ENCODE measurements around the gene BRSK2. TPM values are rescaled to one million over a fixed set of nuclear protein-coding genes. Genes with fewer than 3 reads are reported as not detected.
A peak's percentile ranks its signal among the peaks of the same experiment; 100 is the strongest.

BRSK2 gene
- total RNA-seq, 1 donor from 2014 or later: 7.1 TPM

DNA sequence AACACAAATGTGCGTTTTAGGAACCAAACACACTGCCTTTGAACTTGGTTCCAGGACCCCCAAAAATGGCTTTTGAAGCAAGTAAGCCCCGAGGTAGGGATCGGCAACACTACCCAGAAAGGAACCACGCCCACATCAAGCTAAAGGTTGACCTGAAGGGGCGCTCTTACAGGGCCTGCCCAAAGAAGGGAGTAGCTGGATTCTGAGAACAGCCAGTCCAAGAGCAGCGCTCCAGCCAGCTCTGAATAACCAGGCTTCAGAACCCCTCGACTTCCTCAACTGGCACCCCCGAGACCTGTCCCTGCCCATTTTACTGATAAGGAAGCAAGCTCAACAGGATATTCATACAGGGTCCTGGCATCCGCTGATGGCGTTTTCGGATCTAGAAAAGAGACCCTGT is 115.7 kb downstream of the BRSK2 start:
- H4K20me1 ChIP-seq (ENCODE audit: insufficient read depth, low read length): peaks cover 92% of the 10 kb centered on the region
- DNase-seq (ENCODE audit: low read depth) (no peak), FAIRE-seq (no peak)
- no peak overlapping the region for H3K9ac ChIP-seq (ENCODE audit: low read length)
- H2AFZ ChIP-seq (ENCODE audit: low read depth, low read length): no peak overlapping the region
- Mint-ChIP-seq H3K4me1 (ENCODE audit: low read depth, unreplicated experiment) (peaks cover 9% of the 10 kb centered on the region), H3K9me3 (ENCODE audit: unreplicated experiment) (no peaks in the 10 kb centered on the region), H3K36me3 (ENCODE audit: low read depth, unreplicated experiment) (peaks cover 4% of the 10 kb centered on the region), H3K4me3 (ENCODE audit: unreplicated experiment) (no peak overlapping the region), H3K27me3 (ENCODE audit: low read depth, unreplicated experiment) (peaks cover 1% of the 10 kb centered on the region), H3K27ac (ENCODE audit: unreplicated experiment) (no peak overlapping the region)
- no peak overlapping the region for H3K4me2 ChIP-seq (ENCODE audit: low read length)
- no peaks in the 10 kb centered on the region for H3K27me3 ChIP-seq (ENCODE audit: insufficient read depth, low read length)
- no peaks in the 10 kb centered on the region for H3K36me3 ChIP-seq (ENCODE audit: insufficient read depth, low read length)
- peaks cover 4% of the 10 kb centered on the region for H3K4me1 ChIP-seq (ENCODE audit: insufficient read depth, low read length)
- H3K27ac ChIP-seq (ENCODE audit: low read depth, low read length): no peak overlapping the region
- H3K4me3 ChIP-seq (ENCODE audit: insufficient read depth, low read depth, low read length): no peak overlapping the region
- H3K79me2 ChIP-seq (ENCODE audit: insufficient read depth, low read length): peaks cover 70% of the 10 kb centered on the region
- no peak for TF ChIP-seq EZH2 (IDR thresholded peaks at IDR 0.05; ENCODE audit: insufficient read depth, low read length)
- TF ChIP-seq, protein P1, sequence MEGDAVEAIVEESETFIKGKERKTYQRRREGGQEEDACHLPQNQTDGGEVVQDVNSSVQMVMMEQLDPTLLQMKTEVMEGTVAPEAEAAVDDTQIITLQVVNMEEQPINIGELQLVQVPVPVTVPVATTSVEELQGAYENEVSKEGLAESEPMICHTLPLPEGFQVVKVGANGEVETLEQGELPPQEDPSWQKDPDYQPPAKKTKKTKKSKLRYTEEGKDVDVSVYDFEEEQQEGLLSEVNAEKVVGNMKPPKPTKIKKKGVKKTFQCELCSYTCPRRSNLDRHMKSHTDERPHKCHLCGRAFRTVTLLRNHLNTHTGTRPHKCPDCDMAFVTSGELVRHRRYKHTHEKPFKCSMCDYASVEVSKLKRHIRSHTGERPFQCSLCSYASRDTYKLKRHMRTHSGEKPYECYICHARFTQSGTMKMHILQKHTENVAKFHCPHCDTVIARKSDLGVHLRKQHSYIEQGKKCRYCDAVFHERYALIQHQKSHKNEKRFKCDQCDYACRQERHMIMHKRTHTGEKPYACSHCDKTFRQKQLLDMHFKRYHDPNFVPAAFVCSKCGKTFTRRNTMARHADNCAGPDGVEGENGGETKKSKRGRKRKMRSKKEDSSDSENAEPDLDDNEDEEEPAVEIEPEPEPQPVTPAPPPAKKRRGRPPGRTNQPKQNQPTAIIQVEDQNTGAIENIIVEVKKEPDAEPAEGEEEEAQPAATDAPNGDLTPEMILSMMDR (IDR thresholded peaks at IDR 0.05; ENCODE audit: insufficient read depth, low read depth, low read length): no peak
- H3K9me3 ChIP-seq (ENCODE audit: insufficient read depth, low read depth, low read length): no peaks in the 10 kb centered on the region

DNA sequence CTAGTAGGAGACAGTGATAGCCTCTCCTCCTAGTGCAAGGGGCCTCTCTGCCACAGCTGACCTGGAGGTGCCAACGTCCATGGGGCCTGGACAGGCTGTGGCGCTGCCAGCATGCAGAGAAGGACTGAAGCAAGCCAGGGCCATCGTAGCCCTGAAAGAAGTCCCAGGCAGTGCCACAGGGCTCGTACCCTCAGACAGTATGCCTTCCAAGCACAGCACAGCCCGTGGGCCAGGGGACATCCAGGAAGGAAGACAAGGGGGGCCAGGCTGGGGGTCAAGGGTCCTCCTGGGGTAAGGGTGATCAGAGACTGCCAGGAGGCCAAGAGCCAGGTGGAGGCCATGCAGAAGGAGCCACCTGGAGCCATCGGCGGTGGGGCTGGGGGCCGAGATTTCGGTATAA is 117.2 kb downstream of the BRSK2 start:
- H4K20me1 ChIP-seq (ENCODE audit: insufficient read depth, low read length): peaks cover 90% of the 10 kb centered on the region
- no peak overlapping the region for H3K4me2 ChIP-seq (ENCODE audit: low read length)
- no peaks in the 10 kb centered on the region for H3K36me3 ChIP-seq (ENCODE audit: insufficient read depth, low read length)
- no peak overlapping the region for H3K4me3 ChIP-seq (ENCODE audit: insufficient read depth, low read depth, low read length)
- no peak for DNase-seq (ENCODE audit: low read depth)
- Mint-ChIP-seq H3K27me3 (ENCODE audit: low read depth, unreplicated experiment) (peaks cover 1% of the 10 kb centered on the region), H3K4me1 (ENCODE audit: low read depth, unreplicated experiment) (peaks cover 11% of the 10 kb centered on the region), H3K4me3 (ENCODE audit: unreplicated experiment) (no peak overlapping the region), H3K36me3 (ENCODE audit: low read depth, unreplicated experiment) (no peaks in the 10 kb centered on the region), H3K27ac (ENCODE audit: unreplicated experiment) (no peak overlapping the region), H3K9me3 (ENCODE audit: unreplicated experiment) (no peaks in the 10 kb centered on the region)
- no peak for FAIRE-seq
- H3K9ac ChIP-seq (ENCODE audit: low read length): no peak overlapping the region
- peaks cover 63% of the 10 kb centered on the region for H3K79me2 ChIP-seq (ENCODE audit: insufficient read depth, low read length)
- H3K9me3 ChIP-seq (ENCODE audit: insufficient read depth, low read depth, low read length): no peaks in the 10 kb centered on the region
- no peaks in the 10 kb centered on the region for H3K27me3 ChIP-seq (ENCODE audit: insufficient read depth, low read length)
- no peak overlapping the region for H3K27ac ChIP-seq (ENCODE audit: low read depth, low read length)
- peaks cover 4% of the 10 kb centered on the region for H3K4me1 ChIP-seq (ENCODE audit: insufficient read depth, low read length)
- H2AFZ ChIP-seq (ENCODE audit: low read depth, low read length): no peak overlapping the region
- no peak for TF ChIP-seq EZH2 (IDR thresholded peaks at IDR 0.05; ENCODE audit: insufficient read depth, low read length)

DNA sequence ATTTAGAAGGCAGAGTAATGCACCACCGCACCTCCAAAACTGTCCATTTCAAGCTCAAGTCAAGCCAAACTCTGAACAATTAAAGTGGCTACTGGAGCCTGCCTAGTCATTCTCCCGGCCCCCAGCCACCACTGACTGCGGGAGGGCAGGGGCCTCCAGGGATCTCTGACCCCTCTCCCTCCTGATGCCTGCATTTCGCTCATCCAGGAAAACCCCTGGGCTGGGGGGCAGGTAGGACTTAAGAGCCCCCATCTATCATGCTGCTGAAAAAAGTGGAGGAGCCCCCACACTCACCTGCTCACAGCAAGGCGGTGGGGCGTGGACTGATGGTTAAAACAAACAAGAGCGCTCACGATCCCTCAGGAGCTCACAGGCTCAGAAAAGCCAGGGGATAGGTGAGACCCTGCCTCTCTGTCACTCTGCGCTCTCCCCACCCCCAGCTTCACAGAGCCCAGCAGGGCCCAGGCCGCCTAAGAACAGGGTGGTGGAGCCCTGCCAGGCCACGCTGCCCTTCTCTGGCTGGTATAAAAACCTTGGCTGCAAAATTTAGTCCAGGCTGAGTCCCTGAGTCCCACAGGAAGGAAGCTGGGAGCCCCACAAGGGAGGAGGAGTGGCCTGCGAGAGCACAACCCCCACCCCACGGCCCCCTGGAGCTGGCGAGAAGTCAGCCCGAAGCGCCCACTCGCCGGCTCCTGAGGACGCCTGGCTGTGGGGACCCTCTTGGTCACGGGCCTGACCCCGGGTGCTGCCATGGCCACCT is 117.8 kb downstream of the BRSK2 start:
- Histone ChIP-seq H3K36me3 (ENCODE audit: insufficient read depth, low read length) (no peaks in the 10 kb centered on the region), H3K4me1 (ENCODE audit: insufficient read depth, low read length) (peaks cover 4% of the 10 kb centered on the region), H3K4me3 (ENCODE audit: insufficient read depth, low read depth, low read length) (no peak overlapping the region), H3K79me2 (ENCODE audit: insufficient read depth, low read length) (peaks cover 63% of the 10 kb centered on the region), H3K27ac (ENCODE audit: low read depth, low read length) (no peak overlapping the region), H4K20me1 (ENCODE audit: insufficient read depth, low read length) (peaks cover 90% of the 10 kb centered on the region), H3K9ac (ENCODE audit: low read length) (no peak overlapping the region), H3K27me3 (ENCODE audit: insufficient read depth, low read length) (no peaks in the 10 kb centered on the region), H3K9me3 (ENCODE audit: insufficient read depth, low read depth, low read length) (no peaks in the 10 kb centered on the region), H2AFZ (ENCODE audit: low read depth, low read length) (no peak overlapping the region), H3K4me2 (ENCODE audit: low read length) (no peak overlapping the region)
- FAIRE-seq: no peak
- peaks cover 11% of the 10 kb centered on the region for H3K4me1 Mint-ChIP-seq (ENCODE audit: low read depth, unreplicated experiment)
- no peaks in the 10 kb centered on the region for H3K9me3 Mint-ChIP-seq (ENCODE audit: unreplicated experiment)
- peak overlapping the region; percentile 47 for H3K27ac Mint-ChIP-seq (ENCODE audit: unreplicated experiment)
- TF ChIP-seq EZH2 (IDR thresholded peaks at IDR 0.05; ENCODE audit: insufficient read depth, low read length): no peak
- TF ChIP-seq, protein P1 (IDR thresholded peaks at IDR 0.05; ENCODE audit: insufficient read depth, low read depth, low read length): no peak
- DNase-seq (ENCODE audit: low read depth): no peak
- no peaks in the 10 kb centered on the region for H3K36me3 Mint-ChIP-seq (ENCODE audit: low read depth, unreplicated experiment)
- peaks cover 1% of the 10 kb centered on the region for H3K27me3 Mint-ChIP-seq (ENCODE audit: low read depth, unreplicated experiment)
- H3K4me3 Mint-ChIP-seq (ENCODE audit: unreplicated experiment): no peak overlapping the region
